Stimulated activated CD8-positive, alpha-beta memory T cell treated with anti-CD3 and anti-CD28 coated beads, Interleukin-4, amount 100 ng/mL, for 1 hour (primary cell): ENCODE results near the gene MALRD1.

ENCODE experiments used
- DNase-seq, 2 donors: peaks; one replicate each; pipeline ENCODE4 v3.0.0-alpha.2; 2020; ENCODE audit warnings: low read depth in 2 of 2, low spot score in 1 of 2

MALRD1 gene

GRCh38 chr10:19570991-19571390 lies 522.4 kb downstream of the MALRD1 start:
- DNase-seq, result no peak

DNA sequence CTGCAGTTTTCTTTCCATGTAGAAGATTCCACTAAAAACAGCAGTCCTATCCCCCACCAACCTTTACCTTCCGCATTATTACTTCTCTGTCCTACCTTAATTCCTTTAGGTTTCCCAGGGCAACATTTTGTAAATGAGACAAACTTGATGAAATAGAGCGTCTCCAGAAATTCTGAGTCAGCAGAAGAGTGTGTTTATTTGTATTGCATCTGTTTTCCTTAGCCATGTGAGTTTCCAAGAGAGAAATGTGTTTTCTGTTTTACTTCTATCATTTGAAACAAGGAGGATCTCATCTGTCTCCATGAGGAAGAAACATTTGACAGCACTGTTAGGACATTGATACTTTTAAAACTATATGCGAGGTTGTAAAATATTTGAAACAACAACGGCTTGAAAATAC lies 523.5 kb downstream of the MALRD1 start:
- no peak for DNase-seq

DNA sequence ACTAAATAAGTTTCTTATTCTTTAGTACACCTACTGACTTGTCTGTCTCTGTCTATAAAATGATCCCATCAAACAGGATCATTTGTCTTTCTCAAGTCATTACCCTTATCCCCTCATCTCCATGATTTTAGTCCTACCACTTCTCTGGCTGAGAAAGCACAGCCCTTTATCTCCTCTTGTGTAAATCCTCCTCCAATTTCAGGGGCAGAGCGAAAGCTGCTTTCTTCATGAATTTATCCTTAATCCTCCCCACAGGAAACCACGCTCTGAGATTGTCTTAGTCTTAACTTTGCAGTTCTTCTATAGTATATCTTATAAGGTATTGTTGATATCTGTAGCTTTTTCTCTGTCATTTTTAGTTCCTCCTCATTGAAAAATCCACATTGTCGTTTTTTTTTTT lies 528.0 kb downstream of the MALRD1 start:
- no peak for DNase-seq

DNA sequence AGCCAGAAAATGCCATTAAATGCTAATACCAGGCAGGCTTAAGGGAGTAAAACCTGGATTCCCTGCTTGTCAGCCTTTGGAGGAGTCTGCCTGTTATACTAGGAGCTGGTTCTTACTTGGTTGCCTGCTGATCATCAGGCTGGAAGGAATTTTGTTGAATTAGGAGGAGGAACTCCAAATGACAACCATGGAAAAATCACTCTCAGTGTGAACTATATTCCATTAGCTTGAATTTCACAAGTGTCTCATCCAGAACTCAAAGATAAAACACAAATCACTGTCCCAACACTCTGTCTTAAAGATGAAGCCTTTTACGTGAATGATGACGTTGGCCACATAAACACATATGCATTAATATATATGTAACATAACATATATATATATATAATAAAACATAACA lies 528.8 kb downstream of the MALRD1 start:
- no peak for DNase-seq

DNA sequence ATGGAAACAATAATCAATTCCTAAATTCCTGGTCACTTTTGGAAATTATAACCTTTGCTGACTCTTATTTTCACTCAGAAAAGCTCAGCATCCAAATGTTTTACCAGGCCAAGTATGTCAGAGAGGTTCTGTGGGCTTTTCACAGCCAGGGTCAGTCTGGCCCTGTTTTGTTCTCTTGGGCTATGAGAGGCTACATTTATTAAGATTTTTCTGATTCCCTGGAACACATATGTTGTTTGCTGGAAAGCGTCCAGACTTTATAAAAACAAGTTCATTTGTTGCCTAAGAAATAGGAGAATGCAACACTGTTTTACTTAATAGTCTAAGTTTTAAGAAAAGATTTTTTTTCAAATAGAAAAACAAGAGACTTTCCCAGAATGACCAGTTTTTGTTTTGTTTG lies 529.2 kb downstream of the MALRD1 start:
- no peak for DNase-seq

DNA sequence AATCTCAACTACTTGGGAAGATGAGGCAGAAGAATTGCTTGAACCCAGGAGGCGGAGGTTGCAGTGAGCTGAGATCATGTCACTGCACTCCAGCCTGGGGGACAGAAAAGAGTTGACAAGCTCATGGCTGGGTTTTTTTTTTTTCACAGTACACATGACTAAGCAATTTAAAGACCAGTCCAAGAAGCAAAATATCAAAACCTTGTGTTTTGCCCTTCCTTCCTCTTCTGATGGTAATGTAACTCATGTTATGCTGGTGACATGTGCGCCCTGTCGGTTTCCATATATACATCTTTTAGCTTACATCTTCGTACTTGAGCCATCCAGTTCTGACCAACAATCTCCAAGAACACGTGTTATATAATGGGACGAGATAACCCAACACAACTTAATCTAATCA lies 530.0 kb downstream of the MALRD1 start:
- no peak for DNase-seq

- DNase-seq, result no peak
Measured at GRCh38 chr10:19579761-19580545, 531.4 kb downstream of the MALRD1 start.

DNA sequence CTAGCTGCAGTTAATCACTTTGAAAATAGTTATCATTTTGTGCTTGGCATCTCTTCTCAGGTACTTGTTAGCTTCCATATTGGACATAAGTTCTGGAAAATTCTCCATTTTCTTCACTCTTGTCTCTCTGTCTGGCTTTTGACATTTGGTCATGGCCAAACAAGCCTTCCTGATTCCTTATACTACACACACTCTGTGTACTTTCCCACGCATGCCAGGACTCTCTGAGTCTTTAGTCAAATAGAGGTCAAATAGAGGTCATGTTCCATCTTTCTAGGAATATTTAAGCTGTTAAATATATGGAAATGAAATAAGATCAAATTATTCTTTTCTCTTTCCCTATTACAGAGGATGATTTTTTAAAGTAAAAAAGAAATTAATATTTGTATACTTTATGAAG lies 532.1 kb downstream of the MALRD1 start:
- no peak for DNase-seq

- no peak for DNase-seq
Measured at GRCh38 chr10:19588608-19589007, 540.0 kb downstream of the MALRD1 start.

- no peak for DNase-seq
Measured at GRCh38 chr10:19592276-19592675, 543.7 kb downstream of the MALRD1 start.

GRCh38 chr10:19595212-19595845 lies 546.7 kb downstream of the MALRD1 start:
- DNase-seq, result no peak

- DNase-seq, result no peak
Measured at GRCh38 chr10:19605806-19606205, 557.2 kb downstream of the MALRD1 start.

DNA sequence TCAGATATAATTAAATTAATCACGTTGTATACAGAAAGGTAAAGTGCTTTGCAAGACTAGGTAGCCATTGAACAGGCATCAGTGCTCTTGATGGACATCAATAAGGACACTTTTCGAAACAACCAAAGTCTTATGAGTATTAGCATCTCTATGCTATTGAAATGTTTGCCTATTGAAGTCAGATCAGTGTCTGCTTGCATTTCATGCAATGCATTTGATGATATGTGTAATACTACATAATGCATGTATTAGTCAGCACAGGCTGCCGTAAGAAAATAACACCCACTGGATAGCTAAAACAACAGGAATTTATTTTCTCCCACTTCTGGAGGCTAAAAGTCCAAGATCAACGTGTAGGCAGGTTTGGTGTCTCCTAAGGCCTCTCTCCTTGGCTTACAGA lies 558.4 kb downstream of the MALRD1 start:
- no peak for DNase-seq

GRCh38 chr10:19611775-19612174 lies 563.2 kb downstream of the MALRD1 start:
- no peak for DNase-seq

GRCh38 chr10:19616966-19617365 lies 568.4 kb downstream of the MALRD1 start:
- DNase-seq, result no peak

DNA sequence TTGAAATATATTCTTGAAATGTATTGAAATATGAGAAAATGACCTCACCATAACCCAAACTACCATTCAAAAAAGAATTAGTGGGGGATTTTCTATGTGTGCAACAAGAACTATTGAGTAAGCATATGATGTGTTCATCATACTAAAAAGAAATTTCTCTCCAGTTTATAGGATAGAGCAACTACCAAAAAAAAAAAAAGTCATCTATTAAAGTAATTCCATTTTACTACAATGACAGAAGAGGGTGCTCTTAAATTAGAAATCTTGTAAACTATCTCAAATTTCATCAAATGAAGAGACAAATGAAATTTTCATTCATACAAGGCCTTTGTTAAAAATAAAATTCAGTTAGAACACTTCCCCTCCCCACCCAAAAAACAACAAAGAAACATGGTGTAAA lies 572.2 kb downstream of the MALRD1 start:
- DNase-seq, result no peak

DNA sequence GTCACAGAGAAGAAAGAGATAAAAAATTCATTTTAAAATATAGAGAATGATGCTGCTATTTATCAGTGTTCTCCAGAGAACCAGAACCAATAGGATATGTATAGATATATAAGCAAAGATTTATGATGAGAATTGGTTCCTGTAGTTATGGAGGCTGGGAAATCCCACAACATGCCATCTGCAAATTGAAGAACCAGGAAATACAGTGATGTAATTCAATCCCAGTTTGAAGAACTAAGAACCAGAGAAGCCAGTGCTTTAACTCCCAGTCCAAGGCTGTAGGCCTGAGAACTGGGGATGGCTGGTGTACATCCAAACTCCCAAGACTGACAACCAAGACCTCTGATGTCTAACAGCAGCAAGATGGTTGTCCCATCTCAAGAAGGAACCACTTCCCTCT lies 574.7 kb downstream of the MALRD1 start:
- no peak for DNase-seq

GRCh38 chr10:19626156-19626555 lies 577.6 kb downstream of the MALRD1 start:
- DNase-seq, result no peak

GRCh38 chr10:19628767-19629560 lies 580.4 kb downstream of the MALRD1 start:
- DNase-seq, result no peak

DNA sequence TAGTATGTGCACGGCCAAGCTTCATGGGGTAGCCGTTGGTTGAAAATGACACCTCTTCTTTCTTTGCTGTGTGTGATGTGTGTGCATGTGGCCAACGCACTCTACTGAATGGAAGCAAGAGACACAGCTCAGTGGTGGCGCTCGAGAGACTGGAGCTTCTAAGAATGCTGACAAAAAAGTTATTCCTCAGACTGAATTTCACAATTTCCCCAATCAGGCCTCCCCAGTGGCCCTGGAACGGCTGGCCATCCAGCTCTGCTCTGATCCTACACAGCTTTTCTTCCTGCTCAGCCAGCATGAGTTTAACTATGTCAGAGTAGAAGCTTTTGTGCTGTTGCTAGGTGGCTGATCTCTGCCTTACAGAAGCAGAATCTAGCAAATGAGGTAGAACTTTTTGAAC lies 581.0 kb downstream of the MALRD1 start:
- DNase-seq, result no peak

DNA sequence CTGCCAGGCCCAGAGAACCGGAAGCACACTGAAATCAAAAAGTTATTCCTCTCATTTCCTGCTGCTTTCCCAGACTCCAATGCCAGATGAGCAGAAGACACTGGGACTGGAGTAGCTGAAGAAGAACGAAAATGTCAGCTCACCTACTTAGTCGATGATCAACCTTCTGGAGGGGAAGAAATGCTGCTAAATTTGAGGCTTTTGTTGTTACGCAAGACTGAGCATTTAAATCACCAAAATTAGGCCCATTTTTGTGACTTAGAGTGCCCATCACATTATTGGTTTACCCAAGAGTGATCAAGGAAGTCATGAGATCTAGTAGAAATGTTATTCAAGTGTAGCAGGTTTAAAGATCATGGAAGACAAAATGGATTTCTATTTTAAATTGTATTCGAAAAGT lies 585.6 kb downstream of the MALRD1 start:
- no peak for DNase-seq
